Left colon (tissue), 2 donors: ENCODE measurements around the gene TAMM41. TPM values are rescaled to one million over a fixed set of nuclear protein-coding genes. Genes with fewer than 3 reads are reported as not detected.
A peak's percentile ranks its signal among the peaks of the same experiment; 100 is the strongest.
"Not testable (repeated sequence)": the region's sequence is repeated elsewhere in the genome, so short reads cannot be mapped to it uniquely, and the experiment has no call there.

ENCODE experiments used
- ATAC-seq: fragments of 200-7000 bp; cut with Tn5 transposase; one replicate; pipeline ENCODE4 v1.9.1; 2020; ENCODE audit warnings: mild to moderate bottlenecking, moderate library complexity
- DNase-seq, 2 donors: peaks; one replicate each; pipeline ENCODE4 v3.0.0-alpha.2; 2020
- intact Hi-C, 2 donors: fragments of 100-400 bp; cut with DNase I in 1 of 2; cut with micrococcal nuclease in 1 of 2; formaldehyde crosslinking; loops; one replicate each; pipeline versions ENCODE4 v1.11.2 to v1.14.0; 2022; cut with DNase I, micrococcal nuclease
- long read RNA-seq: library from polyadenylated mRNA; unstranded; transcript quantifications from one replicate; pipeline ENCODE4 v2.0.0, GENCODE V29; 2021
- total RNA-seq, 2 donors: library from RNA; stranded (reverse); fragmentation: NEBNext Ultra II Directional; extraction: Animal tissue kit (Norgen Biotek cat#: 25700); gene quantifications; one replicate each; pipeline ENCODE4 v1.2.1, GENCODE V29; 2021
- donor health status: DM: no; HTN: no; CAD: no.
- donor health status: DM: yes; HTN: yes; CAD: no.

TAMM41 gene
- total RNA-seq = 10 to 100 TPM; 20.1 to 21.5 TPM
- long read RNA-seq, partial matches to known transcripts = 1 of 6 reads
- long read RNA-seq, other reads (novel, unspliced or antisense) = 1 of 6 reads

- intact Hi-C loops = no loop called here
- ATAC-seq = peak; percentile 98
These were observed at the start of gene TAMM41 for GRCh38 chr3:11846281-11847266. Gene TAMM41, minus strand, starts transcription at chr3:11846885. Its CDS starts 249 bp downstream, at chr3:11846636.

GRCh38 chr3:11878837-11879236 lies 32.2 kb upstream of the TAMM41 start:
- no peak for DNase-seq
- intact Hi-C loops = no loop called here
- no peak for ATAC-seq

More at GRCh38 chr3:11846281-11847266, at the start of gene TAMM41:
- peak; percentile 92 for DNase-seq

- intact Hi-C loops, ATAC-seq: not testable (repeated sequence)
These were observed 28.0 kb upstream of the TAMM41 start for GRCh38 chr3:11874707-11875106.

GRCh38 chr3:11863739-11864138 lies 17.1 kb upstream of the TAMM41 start:
- ATAC-seq, DNase-seq, intact Hi-C loops: not testable (repeated sequence)

More at GRCh38 chr3:11874707-11875106, 28.0 kb upstream of the TAMM41 start:
- DNase-seq = not testable (repeated sequence)

GRCh38 chr3:11862584-11862983 lies 15.9 kb upstream of the TAMM41 start:
- DNase-seq, intact Hi-C loops, ATAC-seq: not testable (repeated sequence)

DNA sequence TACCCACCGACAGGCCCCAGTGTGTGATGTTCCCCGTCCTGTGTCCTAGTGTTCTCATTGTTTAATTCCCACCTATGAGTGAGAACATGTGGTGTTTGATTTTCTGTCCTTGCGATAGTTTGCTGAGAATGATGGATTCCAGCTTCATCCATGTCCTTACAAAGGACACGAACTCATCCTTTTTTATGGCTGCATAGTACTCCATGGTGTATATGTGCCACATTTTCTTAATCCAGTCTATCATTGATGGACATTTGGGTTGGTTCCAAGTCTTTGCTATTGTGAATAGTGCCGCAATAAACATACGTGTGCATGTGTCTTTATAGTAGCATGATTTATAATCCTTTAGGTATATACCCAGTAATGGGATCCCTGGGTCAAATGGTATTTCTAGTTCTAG lies 15.5 kb upstream of the TAMM41 start:
- intact Hi-C loops, DNase-seq, ATAC-seq: not testable (repeated sequence)

DNA sequence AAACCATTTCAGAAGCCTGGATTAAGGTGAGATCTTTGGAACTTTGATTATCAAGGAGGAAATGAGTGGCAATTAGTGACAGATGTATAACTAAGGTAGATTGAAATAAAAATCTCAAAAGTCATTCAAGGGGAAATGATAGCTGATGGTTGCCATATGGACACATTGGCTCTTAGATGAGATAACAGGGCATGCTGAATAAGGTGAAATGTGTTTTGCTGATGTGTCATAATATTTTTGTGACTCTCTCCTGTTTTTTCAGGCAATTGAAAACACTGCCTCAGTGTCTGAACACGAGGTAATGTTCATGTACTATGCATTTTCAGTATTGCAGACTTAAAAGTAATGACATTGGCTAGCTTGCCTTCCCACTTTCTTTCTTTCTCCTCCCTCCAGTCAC lies 13.5 kb upstream of the TAMM41 start:
- ATAC-seq, DNase-seq, intact Hi-C loops: not testable (repeated sequence)

DNA sequence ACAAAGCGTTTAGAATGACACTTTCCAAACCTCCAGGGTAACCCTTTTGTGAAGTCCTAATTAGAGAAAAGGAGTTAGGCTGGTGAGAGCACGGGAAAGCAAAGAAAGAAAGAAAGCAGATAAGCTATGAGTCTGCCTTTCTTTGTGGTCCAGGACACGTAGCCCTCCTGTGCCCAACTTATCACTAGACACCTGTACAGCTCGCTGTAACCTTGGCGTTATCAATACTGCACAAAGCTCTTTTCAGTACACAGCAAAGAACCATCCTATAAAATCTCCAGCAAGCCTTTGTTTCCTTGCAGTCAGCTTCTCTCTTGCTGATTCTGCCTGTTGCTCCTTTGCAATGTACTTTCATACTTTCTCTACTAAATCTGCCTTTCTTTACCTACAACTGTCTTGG lies 6.8 kb upstream of the TAMM41 start:
- intact Hi-C loops = no loop called here
- ATAC-seq = no peak
- DNase-seq = no peak

DNA sequence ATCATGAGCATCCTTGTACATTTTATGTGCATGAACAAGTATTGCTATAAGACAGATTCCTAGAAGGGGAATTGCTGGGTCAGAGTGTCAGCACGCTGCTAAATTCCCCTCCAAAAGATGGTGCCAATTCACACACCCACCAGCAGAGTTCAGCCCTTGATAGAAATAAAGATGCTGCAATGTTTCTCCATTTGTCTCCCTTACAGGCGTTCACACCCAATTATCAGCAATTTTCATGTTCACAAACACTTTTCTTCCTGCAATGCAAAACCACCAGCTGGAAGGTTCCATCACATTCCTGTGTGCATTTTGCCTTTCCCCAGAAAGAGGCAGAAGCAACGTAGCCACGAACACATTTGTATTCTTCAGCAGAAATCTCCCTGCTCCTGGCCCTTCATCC lies 3.3 kb upstream of the TAMM41 start:
- intact Hi-C loops = no loop called here
- no peak for ATAC-seq
- DNase-seq = no peak

DNA sequence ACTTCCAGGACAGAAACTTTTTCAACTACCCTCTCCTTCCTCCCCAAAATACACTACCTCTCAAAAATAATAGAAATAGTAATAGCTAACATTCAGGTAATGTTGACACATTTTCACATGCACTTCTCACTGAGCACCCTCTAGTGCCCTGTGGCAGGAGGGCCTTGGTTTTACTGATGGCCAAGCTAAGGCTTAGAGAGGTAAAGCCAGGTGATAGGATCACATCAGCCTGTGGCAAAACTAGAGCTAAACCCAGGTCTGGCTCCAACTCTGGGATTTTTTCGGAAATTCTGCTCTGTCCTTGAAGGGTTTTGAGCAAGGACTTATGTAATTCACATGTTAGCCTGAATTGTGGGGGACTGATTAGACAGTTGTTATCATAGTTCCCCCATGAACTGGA lies 922 bp upstream of the TAMM41 start:
- ATAC-seq (no peak), DNase-seq (no peak)

GRCh38 chr3:11845651-11846050 lies 1.0 kb downstream of the TAMM41 start:
- ATAC-seq (peak; percentile 45), DNase-seq (peak in 1 of 2 donors; percentile 19)
- intact Hi-C loops = no loop called here

More for the DNA sequence above, 922 bp upstream of the TAMM41 start:
- intact Hi-C loops = no loop called here

- no peak for DNase-seq
- ATAC-seq = no peak
- intact Hi-C loops = no loop called here
These were observed 1.8 kb downstream of the TAMM41 start for GRCh38 chr3:11844891-11845290.

- intact Hi-C loops = no loop called here
- DNase-seq = no peak
- no peak for ATAC-seq
These were observed 11.6 kb downstream of the TAMM41 start for GRCh38 chr3:11835028-11835639.

GRCh38 chr3:11832981-11833905 lies 13.4 kb downstream of the TAMM41 start:
- intact Hi-C loops = no loop called here
- DNase-seq = no peak
- ATAC-seq = no peak

- DNase-seq (no peak), ATAC-seq (no peak)
- intact Hi-C loops = no loop called here
These were observed 17.3 kb downstream of the TAMM41 start for GRCh38 chr3:11829416-11829815.

GRCh38 chr3:11826628-11827265 lies 19.9 kb downstream of the TAMM41 start:
- DNase-seq = no peak
- intact Hi-C loops = no loop called here
- no peak for ATAC-seq

DNA sequence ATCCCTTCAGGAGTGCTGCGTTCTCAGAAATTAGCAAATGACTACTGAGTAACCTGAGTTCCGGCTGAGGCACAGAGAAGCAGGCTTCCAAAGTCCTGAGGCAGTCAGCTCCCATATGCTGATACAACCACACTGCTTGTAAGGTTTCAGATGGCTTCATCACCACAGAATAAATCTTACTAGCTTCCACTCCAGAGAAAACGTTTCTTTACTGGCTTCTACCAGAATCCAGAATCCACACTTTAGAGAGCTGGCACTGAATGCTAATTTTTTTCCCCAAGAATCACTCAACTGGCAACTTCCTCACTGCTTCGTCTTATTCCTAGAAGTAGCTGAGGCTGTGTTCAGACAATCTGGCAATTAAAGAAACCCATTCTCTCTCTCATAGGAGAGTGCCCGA lies 21.4 kb downstream of the TAMM41 start:
- ATAC-seq (no peak), DNase-seq (no peak)
- intact Hi-C loops = no loop called here

- intact Hi-C loops = no loop called here
- ATAC-seq = no peak
- no peak for DNase-seq
These were observed 26.1 kb downstream of the TAMM41 start for GRCh38 chr3:11820531-11821041.
